Measurements from ENCODE around the gene TBCCD1.

GRCh38 chr3:186609247-186609868 lies 42.2 kb upstream of the TBCCD1 start:
- TF ChIP-seq POLR2A (IDR thresholded peaks at IDR 0.05; ENCODE audit: low read depth, low read length) = no peak
- no peak for TF ChIP-seq TAF1 (IDR thresholded peaks at IDR 0.05; ENCODE audit: borderline replicate concordance, low read depth, low read length)
- no peak for TF ChIP-seq POLR2AphosphoS5 (IDR thresholded peaks at IDR 0.05; ENCODE audit: low read depth, low read length)

All from GM12892 (cell line).